Lower leg skin (tissue), 4 donors: Measurements from ENCODE around the gene TMPRSS11D. TPM values are rescaled to one million over a fixed set of nuclear protein-coding genes. Genes with fewer than 3 reads are reported as not detected.

Experiments used
- DNase-seq, 2 donors: peaks; one replicate each; pipeline ENCODE4 v3.0.0-alpha.2; 2019; ENCODE audit warnings: low spot score in 2 of 2
- H3K4me3 ChIP-seq: fragments of 200-600 bp; sonication (generic); 2 replicates; pipeline ENCODE4 v1.5.1; 2017; ENCODE audit warnings: mild to moderate bottlenecking, low read depth; ENCODE audit not compliant: poor library complexity, severe bottlenecking
- CTCF ChIP-seq, 3 donors: fragments of 450-650 bp; IDR thresholded peaks; one replicate each; pipeline ENCODE4 v1.5.1; 2016; ENCODE audit warnings: antibody characterized with exemption in 3 of 3, mild to moderate bottlenecking in 3 of 3, moderate library complexity in 2 of 3
- POLR2A ChIP-seq, 2 donors: fragments of 450-650 bp; IDR thresholded peaks; one replicate each; pipeline ENCODE4 v1.6.1; 2016 to 2017; ENCODE audit warnings: antibody characterized with exemption in 2 of 2, mild to moderate bottlenecking in 1 of 2, moderate library complexity in 1 of 2
- WGBS, 2 donors: methylation state at CpG; one replicate each; pipeline ENCODE4 v1.1.5; 2018; 5-methylcytosine and 5-hydroxymethylcytosine counted together
- intact Hi-C: fragments of 100-400 bp; cut with DNase I; formaldehyde crosslinking; loops from one replicate; pipeline ENCODE4 v1.15.0; 2023; ENCODE audit warnings: low total_unique reads
- total RNA-seq, 4 donors: library from RNA; depleted of rRNA; stranded (reverse); fragments of >200 nt; gene quantifications; one replicate each; pipeline ENCODE4 v1.1.0, GENCODE V29; 2016

TMPRSS11D gene
- total RNA-seq, 4 donors from 2014 or later, result 0.13 to 0.30 TPM; not detected in 2

DNA sequence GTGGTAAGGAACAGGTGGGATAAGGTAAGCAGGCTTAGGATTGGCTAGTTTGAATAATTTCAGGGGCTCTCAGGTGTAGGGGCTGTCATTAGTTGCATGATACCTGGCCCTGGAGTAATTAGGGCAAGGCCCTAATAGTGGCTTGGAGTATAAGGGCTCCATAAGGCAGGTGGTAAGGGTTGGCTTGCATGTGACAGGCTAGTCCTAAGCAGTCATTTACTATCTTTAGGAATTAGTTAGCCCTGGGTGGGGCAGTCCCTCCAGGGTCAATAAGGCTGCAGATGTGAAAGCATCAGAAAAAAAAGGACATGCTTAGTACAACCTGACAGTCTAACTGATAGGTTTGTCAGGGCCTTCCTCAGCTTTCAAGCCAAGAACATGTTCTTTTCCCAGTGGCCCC lies 7.8 kb upstream of the TMPRSS11D start:
- no peak for DNase-seq
- intact Hi-C loops, result no loop called here
- no peak overlapping the region for H3K4me3 ChIP-seq
- TF ChIP-seq CTCF (IDR thresholded peaks at IDR 0.05), result no peak
- no peak for TF ChIP-seq POLR2A (IDR thresholded peaks at IDR 0.05)

DNA sequence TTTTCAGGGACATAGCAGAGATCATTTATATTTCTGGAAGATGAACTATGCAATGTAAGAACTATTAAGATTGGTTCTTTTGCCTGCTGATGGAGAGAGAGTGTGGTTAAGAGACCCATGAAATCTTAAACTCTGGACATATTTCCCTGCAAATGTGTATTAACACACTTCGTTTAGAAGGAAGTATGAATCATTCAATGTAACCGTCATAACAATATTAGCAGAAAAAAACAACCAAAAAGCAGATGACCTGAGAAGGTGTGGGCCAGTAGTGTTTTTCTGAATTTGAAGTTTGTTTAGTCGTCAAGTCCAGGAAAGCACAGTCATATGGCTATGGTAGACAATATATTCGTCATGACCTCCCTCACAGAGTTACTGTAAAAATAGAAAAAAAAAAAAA lies 2.5 kb upstream of the TMPRSS11D start:
- no peak for TF ChIP-seq POLR2A (IDR thresholded peaks at IDR 0.05)
- TF ChIP-seq CTCF (IDR thresholded peaks at IDR 0.05), result no peak
- H3K4me3 ChIP-seq, result no peak overlapping the region
- no peak for DNase-seq
- intact Hi-C loops, result no loop called here
- WGBS, 2 donors, result 68 to 73% methylated on average over 4 of the region's 4 CpGs

- intact Hi-C loops, result no loop called here
- TF ChIP-seq CTCF (IDR thresholded peaks at IDR 0.05) (no peak), POLR2A (IDR thresholded peaks at IDR 0.05) (no peak)
- 37 to 46% methylated on average over 6 of the region's 6 CpGs for WGBS, 2 donors
- DNase-seq, result no peak
- H3K4me3 ChIP-seq, result no peak overlapping the region
Observed at GRCh38 chr4:67885762-67886161, 2.0 kb upstream of the TMPRSS11D start.

DNA sequence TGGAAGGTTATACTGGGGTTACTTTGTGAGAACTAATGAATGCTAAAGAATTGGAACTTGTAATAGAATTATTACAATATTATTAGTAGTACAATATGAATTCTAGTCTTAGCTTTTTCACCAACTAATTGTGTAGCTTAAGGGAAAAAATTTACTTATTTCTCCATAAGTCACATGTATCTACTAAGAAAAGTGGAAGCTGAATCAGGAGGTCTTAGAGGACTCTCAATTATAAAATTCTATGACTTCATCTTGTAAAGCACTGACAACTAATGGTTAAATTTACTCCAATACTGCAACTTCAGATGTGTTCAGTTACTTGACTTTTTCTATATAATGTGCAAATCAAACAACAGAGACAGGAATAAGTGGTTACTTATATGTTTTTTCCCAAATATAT lies 899 bp upstream of the TMPRSS11D start:
- intact Hi-C loops, result loop anchor here (5.0 kb wide), 1 partner anchor 1262 kb away; no protein-coding TSS in a partner anchor
- no peak for DNase-seq
- H3K4me3 ChIP-seq, result no peak overlapping the region
- TF ChIP-seq CTCF (IDR thresholded peaks at IDR 0.05), result no peak
- no peak for TF ChIP-seq POLR2A (IDR thresholded peaks at IDR 0.05)

DNA sequence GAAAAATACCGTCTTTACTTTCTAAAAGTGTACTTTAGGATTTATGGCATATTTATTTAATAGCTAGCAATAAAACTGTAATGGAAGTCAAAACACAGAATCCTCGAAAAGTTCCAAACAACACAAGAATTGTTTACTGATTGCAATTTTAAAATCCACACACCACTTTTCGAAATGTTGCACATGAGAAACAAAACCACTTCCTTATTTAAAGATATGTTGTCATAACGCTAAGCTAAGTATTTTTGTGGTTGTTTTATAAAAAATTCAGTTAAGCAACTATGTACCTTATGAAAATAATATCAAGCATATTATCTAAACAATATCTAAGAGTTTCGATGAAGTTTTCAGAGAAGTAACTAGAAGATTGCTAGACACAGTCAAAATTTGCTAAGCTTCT lies 344 bp downstream of the TMPRSS11D start:
- no peak for TF ChIP-seq CTCF (IDR thresholded peaks at IDR 0.05)
- TF ChIP-seq POLR2A (IDR thresholded peaks at IDR 0.05), result no peak
- WGBS, 2 donors, result 76 to 85% methylated on average over 5 of the region's 5 CpGs

DNA sequence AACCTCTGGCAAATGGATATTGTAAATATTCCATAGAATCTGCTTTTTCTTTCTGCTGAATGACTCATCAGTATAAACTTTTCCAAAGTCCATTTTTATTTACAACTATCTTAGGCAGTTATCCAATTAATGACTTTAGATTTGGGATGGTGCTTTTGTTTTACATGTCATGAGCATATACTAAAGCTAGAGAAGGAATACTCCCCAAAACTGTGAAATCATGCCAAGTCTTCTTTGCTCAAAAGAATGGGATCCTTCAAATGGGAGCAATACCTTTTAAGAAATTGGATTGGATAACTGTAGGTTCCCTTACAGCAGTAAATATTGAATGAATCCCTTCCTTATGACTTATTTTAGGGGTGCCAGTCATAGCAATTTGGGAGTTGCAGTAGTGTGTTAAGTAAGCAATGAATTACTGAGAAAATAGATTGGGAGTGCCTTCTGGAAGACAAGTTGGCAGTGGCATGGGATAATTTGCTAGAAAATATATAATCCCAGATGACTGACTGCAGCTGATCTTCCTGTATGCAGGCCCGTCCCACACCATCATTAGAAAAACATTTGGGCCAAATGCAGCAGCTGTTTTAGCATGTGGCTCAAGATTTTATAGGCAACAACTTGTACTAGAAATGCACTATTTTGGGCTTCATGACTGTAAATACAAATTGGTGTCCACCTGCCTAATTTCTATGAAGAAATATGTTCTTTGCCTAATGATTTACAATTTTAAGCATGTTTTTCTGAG lies 2.8 kb downstream of the TMPRSS11D start:
- intact Hi-C loops, result loop anchor here (5.0 kb wide), 1 partner anchor 1259 kb away; no protein-coding TSS in a partner anchor
- no peak for DNase-seq
- WGBS, 2 donors, result 30 to 43% methylated on average over 1 of the region's 1 CpG
- TF ChIP-seq CTCF (IDR thresholded peaks at IDR 0.05), result no peak
- no peak for TF ChIP-seq POLR2A (IDR thresholded peaks at IDR 0.05)
- H3K4me3 ChIP-seq, result no peak overlapping the region

More for the DNA sequence above, 344 bp downstream of the TMPRSS11D start:
- no peak overlapping the region for H3K4me3 ChIP-seq
- intact Hi-C loops, result loop anchor here (5.0 kb wide), 1 partner anchor 1261 kb away; no protein-coding TSS in a partner anchor
- no peak for DNase-seq
